Heart left ventricle (tissue), 16 donors: ENCODE results near the gene PRRX2. TPM values are rescaled to one million over a fixed set of nuclear protein-coding genes. Genes with fewer than 3 reads are reported as not detected.
A peak's percentile ranks its signal among the peaks of the same experiment; 100 is the strongest.

Source experiments
- ATAC-seq, 4 donors: fragments of 200-7000 bp; cut with Tn5 transposase; one replicate each; pipeline ENCODE4 v1.9.1; 2020 to 2022; ENCODE audit warnings: moderate library complexity in 4 of 4, mild to moderate bottlenecking in 3 of 4, moderate number of reproducible peaks in 1 of 4
- DNase-seq, 5 donors: peaks; one replicate each; pipeline ENCODE4 v3.0.0-alpha.2; 2020
- H3K27ac ChIP-seq, 12 donors: fragments of 200-600 bp; sonication (generic) in 4 of 12; one replicate each; pipeline versions ENCODE4 v1.5.0 to v1.8.0; 2016 to 2022; ENCODE audit warnings: mild to moderate bottlenecking in 2 of 12
- H3K27me3 ChIP-seq, 9 donors: fragments of 200-600 bp; sonication (generic) in 2 of 9; one replicate each; pipeline versions ENCODE4 v1.5.1 to v1.8.0; 2016 to 2022; ENCODE audit warnings: mild to moderate bottlenecking in 3 of 9
- H3K36me3 ChIP-seq, 9 donors: fragments of 200-600 bp; sonication (generic) in 2 of 9; one replicate each; pipeline versions ENCODE4 v1.5.0 to v1.8.0; 2018 to 2022; ENCODE audit warnings: mild to moderate bottlenecking in 2 of 9
- H3K4me1 ChIP-seq, 12 donors: fragments of 200-600 bp; sonication (generic) in 4 of 12; one replicate each; pipeline versions ENCODE4 v1.5.0 to v1.8.0; 2016 to 2022; ENCODE audit warnings: mild to moderate bottlenecking in 3 of 12
- H3K4me3 ChIP-seq, 12 donors: fragments of 200-600 bp; sonication (generic) in 4 of 12; one replicate each; pipeline versions ENCODE4 v1.5.0 to v1.8.0; 2017 to 2022; ENCODE audit warnings: mild to moderate bottlenecking in 9 of 12, moderate library complexity in 4 of 12
- H3K9me3 ChIP-seq, 12 donors: fragments of 200-600 bp; sonication (generic) in 4 of 12; one replicate each; pipeline versions ENCODE4 v1.5.0 to v1.8.0; 2016 to 2022; ENCODE audit warnings: mild to moderate bottlenecking in 1 of 12
- CTCF ChIP-seq, 12 donors: fragments of 200-600 bp; sonication (generic) in 4 of 12; IDR thresholded peaks; one replicate each; pipeline versions ENCODE4 v1.5.0 to v1.8.0; 2018 to 2022; ENCODE audit warnings: antibody characterized with exemption in 12 of 12, mild to moderate bottlenecking in 5 of 12
- POLR2A ChIP-seq, 2 donors: fragments of 450-650 bp; IDR thresholded peaks; one replicate each; pipeline ENCODE4 v1.6.1; 2017; ENCODE audit warnings: antibody characterized with exemption in 2 of 2, mild to moderate bottlenecking in 2 of 2, moderate library complexity in 2 of 2
- WGBS, 4 donors: extraction: QIAGEN DNeasy Blood & Tissue Kit in 2 of 4; methylation state at CpG; one replicate each; pipeline versions ENCODE4 v1.1.5 to v1.1.7; 2013 to 2018; 5-methylcytosine and 5-hydroxymethylcytosine counted together
- intact Hi-C, 10 donors: fragments of 100-400 bp; cut with DNase I; formaldehyde crosslinking; loops; one replicate each; pipeline versions ENCODE4 v1.11.1 to v1.14.2; 2022
- polyA plus RNA-seq, 2 donors: library from polyadenylated mRNA; stranded (reverse); fragments of 200-250 nt; gene quantifications; one replicate each; pipeline ENCODE4 v1.2.3, GENCODE V29; 2013
- total RNA-seq, 9 donors: library from RNA; depleted of rRNA in 2 of 9; stranded (reverse); fragments of >200 nt in 2 of 9; fragmentation: NEBNext Ultra II Directional in 3 of 9; extraction: Animal tissue kit (Norgen Biotek cat#: 25700) in 3 of 9; gene quantifications; one replicate each; pipeline versions ENCODE4 v1.1.0 to v1.2.4, GENCODE V29; 2016 to 2023
- donor health status: ischemic (EF 13 %, LVEDD 7.1; RV severe dilation, severe dysfunction).
- donor health status: healthy with polysubstance abuse.
- donor health status: DM: no; HTN: yes; CAD: no.
- donor health status: DM: no; HTN: no; CAD: no.
- donor health status: ischemic (EF 25% LVEDD 6.9; RV normal size, moderate dysfunction).
- donor health status: ischemic (EF 25% LVEDD 5.7; RV mildly dilated, moderate dysfunction).
- donor health status: healthy.
- donor health status: DM: yes; HTN: yes; CAD: no.
- donor health status: ischemic (EF 35%, LVEDD 5.7; RV mildly dilated, moderate dysfunction).
- donor health status: nonischemic (EF 11% LVEDD 7.7; RV severe dilation, severe dysfunction).
- donor health status: DM: yes; HTN: yes; CAD: no.
- donor health status: PGD.
- donor health status: ischemic (EF 29% LVEDD 5.4; RV normal size, mild dysfunction).
- donor health status: nonischemic (EF 23%, LVEDD 6.1; RV moderate dilation, normal function).

The PRRX2 gene
- total and polyA plus RNA-seq, 11 donors: 0.22 to 1.5 (median 0.75) TPM; not detected in 1

- ATAC-seq (peak in 3 of 4 donors; percentile 25 to 33 (median 30)), DNase-seq (peak in 1 of 5 donors; percentile 20)
- WGBS, 4 donors: 1 to 2% (median 2%) methylated on average over 20 of the region's 20 CpGs
- H3K9me3 ChIP-seq: no peaks in the 10 kb centered on the region
- no peak for TF ChIP-seq POLR2A (IDR thresholded peaks at IDR 0.05)
- no peak for TF ChIP-seq CTCF (IDR thresholded peaks at IDR 0.05)
- intact Hi-C loops: loop anchor here in 1 of 10 donors (5.0 kb wide), 1 partner anchor 494 kb away; no protein-coding TSS in a partner anchor
- H3K36me3 ChIP-seq: peaks cover 0 to 6% (median 0%) of the 10 kb centered on the region in 9 donors
- peak overlapping the region; percentile 60 to 98 (median 94) for H3K27ac ChIP-seq
- no peaks in the 10 kb centered on the region for H3K27me3 ChIP-seq
- H3K4me3 ChIP-seq: peak overlapping the region; percentile 64 to 85 (median 72)
- H3K4me1 ChIP-seq: peaks cover 20 to 72% (median 52%) of the 10 kb centered on the region in 12 donors
Measured at GRCh38 chr9:129626625-129627284, 38.7 kb upstream of the PRRX2 start.

DNA sequence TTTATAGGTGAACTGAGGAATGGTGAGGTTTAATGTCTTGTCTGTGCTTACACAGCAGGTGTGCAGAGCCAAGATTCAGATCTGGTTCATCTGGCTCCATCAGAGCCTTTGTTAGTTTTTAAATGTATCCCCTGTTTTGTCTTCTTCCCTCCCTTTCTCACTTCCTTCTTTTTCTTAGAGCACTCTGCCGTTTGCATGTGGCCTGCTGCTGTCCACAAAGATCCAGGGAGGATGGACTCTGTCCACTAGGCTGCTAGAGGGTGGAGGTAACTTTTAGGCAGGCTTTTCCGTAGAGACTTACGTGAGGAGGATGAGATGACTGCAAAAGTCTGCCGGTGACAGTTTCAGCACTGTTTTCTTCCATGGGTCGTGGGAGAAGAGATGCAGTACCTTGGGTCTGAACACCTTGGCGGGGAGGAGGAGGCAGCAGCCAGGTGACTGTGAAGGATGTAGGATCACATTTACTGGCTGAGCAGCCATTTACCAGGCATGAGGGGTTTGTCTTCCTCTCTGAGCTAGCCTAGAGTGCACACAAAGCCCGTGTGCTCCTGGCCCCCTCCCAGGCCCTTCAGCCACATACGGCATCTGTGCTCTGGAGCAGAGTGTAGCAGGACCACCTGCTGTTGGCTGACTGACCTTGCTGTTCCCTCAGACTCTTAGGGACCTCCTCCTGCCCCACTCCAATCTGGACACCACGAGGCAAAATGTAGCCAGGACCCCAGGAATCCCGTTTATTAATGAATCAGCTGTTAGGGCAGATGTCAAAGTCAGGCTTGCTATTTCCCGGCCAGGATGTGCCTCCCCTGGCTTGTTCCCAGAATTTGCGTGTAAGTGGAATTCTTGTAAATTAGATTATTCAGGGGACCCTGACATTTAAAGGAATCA lies 37.6 kb upstream of the PRRX2 start:
- 37 to 44% (median 38%) methylated on average over 9 to 12 of the region's 12 CpGs for WGBS, 4 donors
- intact Hi-C loops: loop anchor here in 1 of 10 donors (5.0 kb wide), 1 partner anchor 495 kb away; no protein-coding TSS in a partner anchor
- H3K9me3 ChIP-seq: no peaks in the 10 kb centered on the region
- DNase-seq (no peak), ATAC-seq (no peak)
- H3K4me1 ChIP-seq: peaks cover 22 to 78% (median 58%) of the 10 kb centered on the region in 12 donors
- peak overlapping the region in 8 of 12 donors; percentile 78 to 98 (median 96) for H3K27ac ChIP-seq
- H3K4me3 ChIP-seq: peak overlapping the region in 11 of 12 donors; percentile 64 to 85 (median 74)
- no peaks in the 10 kb centered on the region for H3K27me3 ChIP-seq
- TF ChIP-seq CTCF (IDR thresholded peaks at IDR 0.05): no peak
- TF ChIP-seq POLR2A (IDR thresholded peaks at IDR 0.05): no peak
- H3K36me3 ChIP-seq: peaks cover 0 to 13% (median 4%) of the 10 kb centered on the region in 9 donors

DNA sequence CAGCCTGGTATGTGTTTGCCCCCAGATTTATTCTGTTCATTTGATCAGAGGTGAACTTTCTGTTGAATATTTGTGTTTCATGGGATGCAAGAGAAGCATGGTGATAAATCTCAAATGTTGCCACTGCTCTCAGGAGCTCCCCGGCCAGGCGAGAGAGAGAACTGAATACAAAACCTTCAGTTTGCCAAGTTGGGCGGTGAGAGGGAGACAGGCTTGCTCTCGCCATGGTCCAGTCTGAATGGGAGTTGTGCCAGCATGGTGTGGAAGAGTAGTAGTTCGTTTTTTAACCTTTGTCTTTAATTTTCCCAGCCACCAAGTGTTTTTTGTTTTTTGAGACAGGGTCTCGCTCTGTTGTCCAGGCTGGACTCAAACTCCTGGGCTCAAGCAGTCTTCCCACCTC lies 36.7 kb upstream of the PRRX2 start:
- peaks cover 22 to 78% (median 58%) of the 10 kb centered on the region in 12 donors for H3K4me1 ChIP-seq
- TF ChIP-seq POLR2A (IDR thresholded peaks at IDR 0.05): no peak
- TF ChIP-seq CTCF (IDR thresholded peaks at IDR 0.05): no peak
- H3K27me3 ChIP-seq: no peaks in the 10 kb centered on the region
- DNase-seq (no peak), ATAC-seq (no peak)
- H3K9me3 ChIP-seq: no peaks in the 10 kb centered on the region
- 58 to 71% (median 65%) methylated on average over 6 of the region's 6 CpGs for WGBS, 4 donors
- H3K27ac ChIP-seq: no peak overlapping the region
- no peak overlapping the region for H3K4me3 ChIP-seq
- intact Hi-C loops: loop anchor here in 1 of 10 donors (5.0 kb wide), 1 partner anchor 496 kb away; no protein-coding TSS in a partner anchor
- H3K36me3 ChIP-seq: peaks cover 0 to 22% (median 14%) of the 10 kb centered on the region in 9 donors
